Chondrocyte (in vitro differentiated cells): ENCODE results near the gene SLC28A2. TPM values are rescaled to one million over a fixed set of nuclear protein-coding genes. Genes with fewer than 3 reads are reported as not detected.
"Not testable (repeated sequence)": the region's sequence is repeated elsewhere in the genome, so short reads cannot be mapped to it uniquely, and the experiment has no call there.

Experiments used
- DNase-seq: peaks from one replicate; pipeline ENCODE4 v3.0.0; 2021; ENCODE audit warnings: mixed read lengths, low spot score
- H3K27ac Mint-ChIP-seq: one replicate; pipeline ENCODE4 v1.8.0; 2021; ENCODE audit warnings: mild to moderate bottlenecking, moderate library complexity, mixed read lengths; ENCODE audit not compliant: unreplicated experiment
- H3K27me3 Mint-ChIP-seq: 2 replicates; pipeline ENCODE4 v1.8.0; 2021; ENCODE audit warnings: low read depth, mixed read lengths
- H3K36me3 Mint-ChIP-seq: 2 replicates; pipeline ENCODE4 v1.8.0; 2021; ENCODE audit warnings: low read depth, mixed read lengths
- H3K4me1 Mint-ChIP-seq: 2 replicates; pipeline ENCODE4 v1.8.0; 2021; ENCODE audit warnings: low read depth, mild to moderate bottlenecking, mixed read lengths
- H3K4me3 Mint-ChIP-seq: one replicate; pipeline ENCODE4 v1.8.0; 2021; ENCODE audit warnings: mild to moderate bottlenecking, moderate library complexity, mixed read lengths; ENCODE audit not compliant: unreplicated experiment
- H3K9me3 Mint-ChIP-seq: 2 replicates; pipeline ENCODE4 v1.8.0; 2021; ENCODE audit warnings: low read depth, mixed read lengths
- total RNA-seq: library from RNA; stranded (reverse); gene quantifications from 3 replicates; pipeline ENCODE4 v1.2.1, GENCODE V29; 2021
- TF ChIP-seq, protein P1 (sequence below): fragments of 200-600 bp; sonication (generic); IDR thresholded peaks from 2 replicates; pipeline ENCODE4 v1.5.0; 2021; ENCODE audit warnings: antibody characterized with exemption, mild to moderate bottlenecking, moderate library complexity

SLC28A2 gene
- total RNA-seq, 1 donor from 2014 or later, result not detected

DNA sequence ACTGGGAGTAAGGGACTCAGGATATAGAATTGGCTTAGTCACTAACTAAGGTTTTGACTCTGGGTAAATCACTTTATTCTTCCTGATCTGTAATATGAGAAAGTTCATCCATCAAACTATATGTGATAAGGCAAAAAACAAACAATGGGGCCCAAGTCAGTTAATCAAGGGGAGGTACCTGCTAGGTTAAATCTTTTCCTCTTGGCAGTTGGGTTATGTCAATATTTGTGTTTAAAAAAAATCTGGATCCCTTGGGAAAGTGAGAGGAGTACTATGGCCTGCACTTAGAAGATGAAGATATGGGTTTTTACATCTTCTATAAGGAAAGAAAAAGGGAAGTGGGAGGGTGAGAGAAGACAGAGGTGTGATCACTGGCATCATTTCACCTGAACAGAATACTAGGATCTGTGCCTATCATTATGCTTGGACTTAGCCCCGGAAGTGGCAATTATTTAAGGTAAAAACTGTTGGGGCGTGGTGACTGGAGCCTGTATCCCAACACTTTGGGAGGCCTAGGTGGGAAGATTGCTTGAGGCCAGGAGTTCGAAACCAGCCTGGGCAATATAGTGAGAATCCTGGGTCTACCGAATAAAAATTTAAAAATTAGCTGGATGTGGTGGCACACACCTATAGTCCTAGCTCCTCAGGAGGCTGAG lies 2.8 kb upstream of the SLC28A2 start:
- Mint-ChIP-seq H3K4me3 (no peak overlapping the region), H3K36me3 (peaks cover 1% of the 10 kb centered on the region), H3K27ac (no peak overlapping the region), H3K27me3 (no peaks in the 10 kb centered on the region), H3K4me1 (no peaks in the 10 kb centered on the region), H3K9me3 (peaks cover 12% of the 10 kb centered on the region)
- TF ChIP-seq, protein P1, sequence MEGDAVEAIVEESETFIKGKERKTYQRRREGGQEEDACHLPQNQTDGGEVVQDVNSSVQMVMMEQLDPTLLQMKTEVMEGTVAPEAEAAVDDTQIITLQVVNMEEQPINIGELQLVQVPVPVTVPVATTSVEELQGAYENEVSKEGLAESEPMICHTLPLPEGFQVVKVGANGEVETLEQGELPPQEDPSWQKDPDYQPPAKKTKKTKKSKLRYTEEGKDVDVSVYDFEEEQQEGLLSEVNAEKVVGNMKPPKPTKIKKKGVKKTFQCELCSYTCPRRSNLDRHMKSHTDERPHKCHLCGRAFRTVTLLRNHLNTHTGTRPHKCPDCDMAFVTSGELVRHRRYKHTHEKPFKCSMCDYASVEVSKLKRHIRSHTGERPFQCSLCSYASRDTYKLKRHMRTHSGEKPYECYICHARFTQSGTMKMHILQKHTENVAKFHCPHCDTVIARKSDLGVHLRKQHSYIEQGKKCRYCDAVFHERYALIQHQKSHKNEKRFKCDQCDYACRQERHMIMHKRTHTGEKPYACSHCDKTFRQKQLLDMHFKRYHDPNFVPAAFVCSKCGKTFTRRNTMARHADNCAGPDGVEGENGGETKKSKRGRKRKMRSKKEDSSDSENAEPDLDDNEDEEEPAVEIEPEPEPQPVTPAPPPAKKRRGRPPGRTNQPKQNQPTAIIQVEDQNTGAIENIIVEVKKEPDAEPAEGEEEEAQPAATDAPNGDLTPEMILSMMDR, result no peak
- DNase-seq, result no peak

DNA sequence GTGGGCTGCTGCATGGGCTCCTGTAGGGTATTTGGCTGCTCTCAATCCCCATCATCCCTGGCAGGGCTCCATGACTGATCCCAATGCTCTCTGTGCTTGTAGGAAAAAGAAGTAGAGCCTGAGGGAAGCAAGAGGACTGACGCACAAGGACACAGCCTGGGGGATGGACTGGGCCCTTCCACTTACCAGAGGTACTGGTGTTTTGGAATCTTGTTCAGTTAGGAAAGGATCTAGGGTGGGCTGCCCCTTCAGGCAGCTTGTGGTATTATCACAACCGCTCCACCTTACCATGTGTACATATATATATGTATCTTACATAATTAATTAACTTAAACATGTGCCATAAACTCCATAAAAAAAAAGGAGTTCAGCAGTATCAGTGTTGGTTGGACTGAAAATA lies 1.3 kb downstream of the SLC28A2 start:
- H3K4me1 Mint-ChIP-seq, result no peaks in the 10 kb centered on the region
- DNase-seq, result no peak
- no peak overlapping the region for H3K4me3 Mint-ChIP-seq
- no peak overlapping the region for H3K27ac Mint-ChIP-seq
- no peaks in the 10 kb centered on the region for H3K36me3 Mint-ChIP-seq
- no peaks in the 10 kb centered on the region for H3K27me3 Mint-ChIP-seq
- H3K9me3 Mint-ChIP-seq, result no peaks in the 10 kb centered on the region
- TF ChIP-seq, protein P1, result peak; percentile 49

DNA sequence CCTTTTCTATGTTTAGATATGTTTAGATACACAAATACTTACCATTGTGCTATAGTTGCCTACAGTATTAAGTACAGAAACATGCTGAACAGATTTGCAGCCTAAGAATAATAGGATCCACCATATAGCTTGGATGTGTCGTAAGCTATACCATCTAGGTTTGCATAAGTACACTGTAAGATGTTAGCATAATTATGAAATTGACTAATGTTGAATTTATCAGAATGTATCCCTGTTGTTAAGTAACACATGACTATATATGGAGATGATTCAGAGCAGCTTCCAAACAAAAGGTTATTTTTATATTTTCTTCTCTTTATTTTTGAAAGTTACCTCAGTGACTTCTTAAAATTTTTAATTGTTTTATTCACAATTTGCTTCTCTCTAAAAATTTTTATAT lies 2.4 kb downstream of the SLC28A2 start:
- TF ChIP-seq, protein P1, result no peak
- H3K9me3 Mint-ChIP-seq, result no peaks in the 10 kb centered on the region
- no peak overlapping the region for H3K27ac Mint-ChIP-seq
- H3K27me3 Mint-ChIP-seq, result no peaks in the 10 kb centered on the region
- H3K36me3 Mint-ChIP-seq, result no peaks in the 10 kb centered on the region
- no peak overlapping the region for H3K4me3 Mint-ChIP-seq
- H3K4me1 Mint-ChIP-seq, result no peaks in the 10 kb centered on the region
- DNase-seq, result no peak

DNA sequence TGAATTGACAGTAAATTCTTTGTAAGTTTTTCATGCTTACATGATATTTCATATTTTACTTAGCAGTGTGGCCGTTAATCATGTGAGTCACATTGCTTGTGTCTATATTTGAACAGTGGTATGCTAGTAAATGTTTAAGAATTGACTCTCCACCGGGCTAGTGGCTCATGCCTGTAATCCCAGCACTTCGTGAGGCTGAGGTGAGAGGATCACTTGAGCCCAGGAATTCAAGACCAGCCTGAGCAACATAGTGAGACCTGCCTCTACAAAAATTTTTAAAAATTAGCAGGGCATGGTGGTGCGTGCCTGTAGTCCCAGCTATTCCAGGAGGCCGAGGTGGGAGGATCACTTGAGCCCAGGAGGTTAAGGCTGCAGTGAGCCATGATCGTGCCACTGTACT lies 2.8 kb downstream of the SLC28A2 start:
- H3K4me3 Mint-ChIP-seq, DNase-seq, H3K27ac Mint-ChIP-seq, H3K4me1 Mint-ChIP-seq, H3K36me3 Mint-ChIP-seq, H3K27me3 Mint-ChIP-seq, H3K9me3 Mint-ChIP-seq: not testable (repeated sequence)

DNA sequence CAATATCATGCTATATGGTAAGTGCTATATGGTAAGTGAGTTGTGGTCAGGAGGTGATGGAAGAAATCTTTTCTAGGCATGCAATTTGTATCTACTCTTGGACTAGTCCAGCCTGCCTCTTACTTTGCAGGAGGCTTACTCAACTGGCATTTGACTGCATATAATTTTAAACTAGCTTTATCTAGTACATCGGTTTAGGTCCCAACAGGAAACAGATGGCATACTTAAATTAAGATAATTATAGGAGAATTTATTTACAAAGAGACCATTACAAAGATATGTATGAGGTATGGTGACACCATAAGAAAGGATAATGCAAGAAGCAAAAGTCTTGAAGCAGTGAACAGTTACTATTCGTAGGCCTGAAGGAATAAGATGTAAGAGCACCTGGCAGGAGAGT lies 7.8 kb downstream of the SLC28A2 start:
- no peak for DNase-seq
- Mint-ChIP-seq H3K9me3 (peaks cover 8% of the 10 kb centered on the region), H3K27me3 (peaks cover 9% of the 10 kb centered on the region), H3K36me3 (no peaks in the 10 kb centered on the region), H3K4me3 (no peak overlapping the region), H3K4me1 (no peaks in the 10 kb centered on the region), H3K27ac (no peak overlapping the region)
- TF ChIP-seq, protein P1, result no peak

DNA sequence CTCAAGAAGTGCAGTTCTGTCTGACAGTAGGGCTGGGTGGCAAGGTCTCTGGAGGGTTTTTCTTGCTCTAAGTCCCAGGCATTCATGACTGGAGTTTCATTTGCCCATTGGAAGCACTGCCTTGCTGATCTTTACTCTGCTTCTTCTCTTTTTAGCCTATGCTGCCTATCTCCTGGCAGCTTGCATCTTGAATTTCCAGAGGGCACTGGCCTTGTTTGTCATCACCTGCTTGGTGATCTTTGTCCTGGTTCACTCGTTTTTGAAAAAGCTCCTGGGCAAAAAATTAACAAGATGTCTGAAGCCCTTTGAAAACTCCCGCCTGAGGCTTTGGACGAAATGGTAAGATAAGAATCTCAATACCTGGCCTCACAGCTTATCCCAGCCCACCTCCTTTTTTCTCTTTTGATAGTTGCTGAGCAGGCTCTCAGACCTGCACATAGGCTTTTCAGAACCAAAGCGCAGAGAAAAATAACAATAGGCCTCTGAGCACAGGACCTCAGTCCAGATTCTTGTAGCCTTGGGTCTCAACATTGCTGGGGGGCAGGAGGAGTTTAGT lies 10.9 kb downstream of the SLC28A2 start:
- Mint-ChIP-seq H3K27me3 (peaks cover 9% of the 10 kb centered on the region), H3K27ac (no peak overlapping the region)

More for the DNA sequence above, 10.9 kb downstream of the SLC28A2 start:
- H3K4me1 Mint-ChIP-seq, result no peaks in the 10 kb centered on the region
- no peak overlapping the region for H3K4me3 Mint-ChIP-seq
- no peak for DNase-seq
- H3K36me3 Mint-ChIP-seq, result no peaks in the 10 kb centered on the region
- TF ChIP-seq, protein P1, result no peak
- peaks cover 8% of the 10 kb centered on the region for H3K9me3 Mint-ChIP-seq
